SJSA1 (cell line): ENCODE measurements around the gene LRGUK. TPM values are rescaled to one million over a fixed set of nuclear protein-coding genes. Genes with fewer than 3 reads are reported as not detected.

ENCODE experiments used
- total RNA-seq: library from RNA; depleted of rRNA; stranded (reverse); fragments of >200 nt; shearing (Covaris generic); gene quantifications from 2 replicates; pipeline ENCODE4 v1.2.3, GENCODE V29; 2014; rRNA removed

The LRGUK gene
- total RNA-seq, 1 experiment from 2014 or later: 0.05 TPM

Other genes starting within 250 kb of the LRGUK start
- gene SLC35B4, start 189.6 kb downstream of the LRGUK start, total RNA-seq: 12.1 and 19.6 TPM in 2 replicates